Activated T-cell treated with anti-CD3 and anti-CD28 coated beads, Interleukin-2, amount 50 U/mL, for 72 hours (primary cell): ENCODE measurements around the gene ULK1. TPM values are rescaled to one million over a fixed set of nuclear protein-coding genes. Genes with fewer than 3 reads are reported as not detected.
A peak's percentile ranks its signal among the peaks of the same experiment; 100 is the strongest.
"Not testable (repeated sequence)": the region's sequence is repeated elsewhere in the genome, so short reads cannot be mapped to it uniquely, and the experiment has no call there.

ENCODE experiments used
- ATAC-seq, 2 donors: fragments of 150-1000 bp; cut with Tn5 transposase; replicated peaks in 1 of 2; 2 replicates each; pipeline ENCODE4 v1.10.0; 2021; ENCODE audit warnings: moderate library complexity in 2 of 2, mild to moderate bottlenecking in 1 of 2
- DNase-seq, 2 donors: peaks; one replicate each; pipeline ENCODE4 v3.0.0; 2021 to 2022; ENCODE audit warnings: mixed read lengths in 1 of 2
- H3K27ac Mint-ChIP-seq: one replicate; pipeline ENCODE4 v1.8.0; 2022; ENCODE audit warnings: mild to moderate bottlenecking, moderate library complexity, mixed read lengths
- H3K27me3 Mint-ChIP-seq: one replicate; pipeline ENCODE4 v1.8.0; 2022; ENCODE audit warnings: low read depth, mixed read lengths
- H3K36me3 Mint-ChIP-seq, 2 donors: one replicate each; pipeline ENCODE4 v1.8.0; 2022; ENCODE audit warnings: mixed read lengths in 2 of 2, mild to moderate bottlenecking in 1 of 2; ENCODE audit not compliant: insufficient read depth in 2 of 2
- H3K4me1 Mint-ChIP-seq: one replicate; pipeline ENCODE4 v1.8.0; 2022; ENCODE audit warnings: low read depth, mixed read lengths
- H3K4me3 Mint-ChIP-seq, 2 donors: one replicate each; pipeline ENCODE4 v1.8.0; 2022; ENCODE audit warnings: mild to moderate bottlenecking in 2 of 2, mixed read lengths in 2 of 2, moderate library complexity in 2 of 2
- H3K9me3 Mint-ChIP-seq, 2 donors: one replicate each; pipeline ENCODE4 v1.8.0; 2022; ENCODE audit warnings: mixed read lengths in 2 of 2
- total RNA-seq, 2 donors: library from RNA; stranded (reverse); gene quantifications; one replicate each; pipeline ENCODE4 v1.2.3, GENCODE V29; 2022

The ULK1 gene
- total RNA-seq, 2 donors from 2014 or later, result 29.8 to 31.2 TPM

GRCh38 chr12:131943876-131944275 is 49.5 kb downstream of the ULK1 start:
- DNase-seq (no peak), ATAC-seq (no peak)
- peaks cover 14% of the 10 kb centered on the region for H3K4me1 Mint-ChIP-seq
- no peak overlapping the region for H3K4me3 Mint-ChIP-seq
- H3K27me3 Mint-ChIP-seq, result no peaks in the 10 kb centered on the region
- H3K27ac Mint-ChIP-seq, result no peak overlapping the region
- peaks cover 0 to 15% of the 10 kb centered on the region in 2 donors for H3K36me3 Mint-ChIP-seq
- no peaks in the 10 kb centered on the region for H3K9me3 Mint-ChIP-seq

- Mint-ChIP-seq H3K9me3 (no peaks in the 10 kb centered on the region), H3K36me3 (peaks cover 0 to 15% of the 10 kb centered on the region in 2 donors), H3K27ac (no peak overlapping the region), H3K4me3 (no peak overlapping the region), H3K4me1 (peaks cover 19% of the 10 kb centered on the region), H3K27me3 (no peaks in the 10 kb centered on the region)
- ATAC-seq, result no peak
- no peak for DNase-seq
Measured at GRCh38 chr12:131944601-131945251, 50.3 kb downstream of the ULK1 start.

GRCh38 chr12:131946757-131947156 is 52.3 kb downstream of the ULK1 start:
- Mint-ChIP-seq H3K27me3 (no peaks in the 10 kb centered on the region), H3K36me3 (peaks cover 0 to 8% of the 10 kb centered on the region in 2 donors), H3K4me3 (no peak overlapping the region), H3K9me3 (no peaks in the 10 kb centered on the region), H3K4me1 (peaks cover 19% of the 10 kb centered on the region), H3K27ac (no peak overlapping the region)
- DNase-seq (no peak), ATAC-seq (no peak)

- DNase-seq (no peak), ATAC-seq (no peak)
- Mint-ChIP-seq H3K4me1 (peaks cover 21% of the 10 kb centered on the region), H3K27ac (no peak overlapping the region), H3K4me3 (no peak overlapping the region), H3K9me3 (no peaks in the 10 kb centered on the region), H3K36me3 (peaks cover 0 to 6% of the 10 kb centered on the region in 2 donors), H3K27me3 (no peaks in the 10 kb centered on the region)
Measured at GRCh38 chr12:131947482-131948027, 53.1 kb downstream of the ULK1 start.

- DNase-seq, result no peak
- no peak for ATAC-seq
- Mint-ChIP-seq H3K4me1 (peaks cover 27% of the 10 kb centered on the region), H3K9me3 (no peaks in the 10 kb centered on the region), H3K4me3 (peak overlapping the region in 1 of 2 donors; percentile 78), H3K27ac (peak overlapping the region; percentile 91), H3K36me3 (peaks cover 0 to 4% of the 10 kb centered on the region in 2 donors), H3K27me3 (no peaks in the 10 kb centered on the region)
Measured at GRCh38 chr12:131948166-131948712, 53.8 kb downstream of the ULK1 start.

- Mint-ChIP-seq H3K4me1 (peaks cover 33% of the 10 kb centered on the region), H3K4me3 (peak overlapping the region; percentile 77 to 78), H3K27ac (peak overlapping the region; percentile 91)
- not testable (repeated sequence) for H3K36me3 Mint-ChIP-seq, H3K27me3 Mint-ChIP-seq, DNase-seq, H3K9me3 Mint-ChIP-seq, ATAC-seq
Measured at GRCh38 chr12:131948713-131949430, 54.5 kb downstream of the ULK1 start.

GRCh38 chr12:131949431-131950181 is 55.2 kb downstream of the ULK1 start, which contains the start of gene EP400:
Gene EP400, plus strand, starts transcription at chr12:131949942. Its CDS starts 10,678 bp downstream, at chr12:131960620.
- Mint-ChIP-seq H3K9me3 (no peaks in the 10 kb centered on the region), H3K4me3 (peak within 1 kb of the TSS; percentile 92 to 94), H3K27me3 (no peaks in the 10 kb centered on the region), H3K27ac (peak within 1 kb of the TSS; percentile 94), H3K4me1 (peaks cover 39% of the 10 kb centered on the region), H3K36me3 (no peaks in the 10 kb centered on the region)
- ATAC-seq (peak; percentile 93 to 94), DNase-seq (peak; percentile 96)

GRCh38 chr12:131950182-131950913 is 55.9 kb downstream of the ULK1 start:
- H3K36me3 Mint-ChIP-seq, result no peaks in the 10 kb centered on the region
- H3K9me3 Mint-ChIP-seq, result no peaks in the 10 kb centered on the region
- peak; percentile 20 to 32 for ATAC-seq
- peak; percentile 52 to 55 for DNase-seq
- H3K27ac Mint-ChIP-seq, result peak overlapping the region; percentile 94
- H3K27me3 Mint-ChIP-seq, result no peaks in the 10 kb centered on the region
- H3K4me1 Mint-ChIP-seq, result peaks cover 43% of the 10 kb centered on the region
- H3K4me3 Mint-ChIP-seq, result peak overlapping the region; percentile 92 to 94

GRCh38 chr12:131953810-131954209 is 59.4 kb downstream of the ULK1 start:
- H3K27me3 Mint-ChIP-seq, ATAC-seq, H3K27ac Mint-ChIP-seq, DNase-seq, H3K36me3 Mint-ChIP-seq, H3K9me3 Mint-ChIP-seq, H3K4me3 Mint-ChIP-seq: not testable (repeated sequence)
- peaks cover 59% of the 10 kb centered on the region for H3K4me1 Mint-ChIP-seq

GRCh38 chr12:131954460-131954859 is 60.0 kb downstream of the ULK1 start:
- H3K36me3 Mint-ChIP-seq, result not testable (repeated sequence)

GRCh38 chr12:131959116-131959515 is 64.7 kb downstream of the ULK1 start:
- no peaks in the 10 kb centered on the region for H3K9me3 Mint-ChIP-seq
- H3K27me3 Mint-ChIP-seq, result no peaks in the 10 kb centered on the region
- H3K36me3 Mint-ChIP-seq, result peaks cover 0 to 4% of the 10 kb centered on the region in 2 donors
- DNase-seq (no peak), ATAC-seq (no peak)
- peaks cover 71% of the 10 kb centered on the region for H3K4me1 Mint-ChIP-seq
- no peak overlapping the region for H3K4me3 Mint-ChIP-seq
- peak overlapping the region; percentile 38 for H3K27ac Mint-ChIP-seq

More at GRCh38 chr12:131954460-131954859, 60.0 kb downstream of the ULK1 start:
- not testable (repeated sequence) for H3K27me3 Mint-ChIP-seq, ATAC-seq, H3K4me3 Mint-ChIP-seq, H3K27ac Mint-ChIP-seq, DNase-seq, H3K9me3 Mint-ChIP-seq
- H3K4me1 Mint-ChIP-seq, result peaks cover 63% of the 10 kb centered on the region
